Neural cell (in vitro differentiated cells): ENCODE data around the gene UBE2V1. TPM values are rescaled to one million over a fixed set of nuclear protein-coding genes. Genes with fewer than 3 reads are reported as not detected.

ENCODE experiments used
- H2AFZ ChIP-seq: fragments of 200-600, 300-800 bp; sonication (generic), shearing (Covaris generic); 2 replicates; pipeline ENCODE4 v1.6.0; 2014; ENCODE audit warnings: low read depth, mild to moderate bottlenecking, antibody characterized with exemption, low read length, moderate library complexity
- H3F3A ChIP-seq: fragments of 200-600 bp; shearing (Covaris generic); 2 replicates; pipeline ENCODE4 v1.6.1; 2016; ENCODE audit warnings: mild to moderate bottlenecking, moderate library complexity, mixed read lengths, antibody characterized with exemption, low read length; ENCODE audit not compliant: insufficient read depth, poor library complexity, severe bottlenecking
- H3K27ac ChIP-seq: fragments of 200-600, 300-800 bp; sonication (generic), shearing (Covaris generic); 2 replicates; pipeline ENCODE4 v1.5.1; 2014; ENCODE audit warnings: mild to moderate bottlenecking, low read length, moderate library complexity
- H3K27me3 ChIP-seq: fragments of 300-800, 200-600 bp; sonication (generic), shearing (Covaris generic); 2 replicates; pipeline ENCODE4 v1.6.0; 2014; ENCODE audit warnings: mild to moderate bottlenecking, low read depth, low read length, moderate library complexity; ENCODE audit not compliant: insufficient read depth
- H3K36me3 ChIP-seq: fragments of 300-800, 200-600 bp; sonication (generic), shearing (Covaris generic); 2 replicates; pipeline ENCODE4 v1.5.1; 2014; ENCODE audit warnings: mild to moderate bottlenecking, antibody characterized with exemption, low read length, moderate library complexity; ENCODE audit not compliant: insufficient read depth
- H3K4me2 ChIP-seq: fragments of 300-800, 200-600 bp; sonication (generic), shearing (Covaris generic); 2 replicates; pipeline ENCODE4 v1.6.0; 2014; ENCODE audit warnings: mild to moderate bottlenecking, low read length
- H3K4me3 ChIP-seq: fragments of 300-800, 200-600 bp; sonication (generic), shearing (Covaris generic); 2 replicates; pipeline ENCODE4 v1.5.1; 2014; ENCODE audit warnings: mild to moderate bottlenecking, low read length, moderate library complexity
- H3K79me2 ChIP-seq: fragments of 200-600 bp; shearing (Covaris generic); replicated peaks from 2 replicates; pipeline ENCODE4 v1.6.0; 2014; ENCODE audit warnings: mild to moderate bottlenecking, low read length, moderate library complexity; ENCODE audit not compliant: insufficient read depth
- H3K9ac ChIP-seq: fragments of 300-800, 200-600 bp; sonication (generic), shearing (Covaris generic); 2 replicates; pipeline ENCODE4 v1.6.1; 2016; ENCODE audit warnings: mild to moderate bottlenecking, low read length, mixed read lengths
- H3K9me2 ChIP-seq: fragments of 200-600 bp; shearing (Covaris generic); 2 replicates; pipeline ENCODE4 v1.6.1; 2016; ENCODE audit warnings: mild to moderate bottlenecking, low read length, mixed read lengths; ENCODE audit not compliant: insufficient read depth
- H3K9me3 ChIP-seq: fragments of 200-600, 300-800 bp; sonication (generic), shearing (Covaris generic); 2 replicates; pipeline ENCODE4 v1.6.1; 2016; ENCODE audit warnings: mild to moderate bottlenecking, mixed run types, low read length, moderate library complexity, mixed read lengths
- H4K20me1 ChIP-seq: fragments of 200-600 bp; shearing (Covaris generic); 2 replicates; pipeline ENCODE4 v1.6.1; 2016; ENCODE audit warnings: mild to moderate bottlenecking, mixed run types; ENCODE audit not compliant: insufficient read depth
- EP300 ChIP-seq: fragments of 450-650 bp; conservative IDR thresholded peaks from 2 replicates; pipeline ENCODE4 v1.6.1; 2014; ENCODE audit warnings: antibody characterized with exemption, mild to moderate bottlenecking, moderate library complexity; ENCODE audit not compliant: poor library complexity, severe bottlenecking
- EZH2 ChIP-seq: fragments of 200-600, 300-800 bp; shearing (Covaris generic), sonication (generic); IDR thresholded peaks from 2 replicates; pipeline ENCODE4 v1.6.1; 2014; ENCODE audit warnings: antibody characterized with exemption, low read length, borderline replicate concordance, mild to moderate bottlenecking; ENCODE audit not compliant: insufficient read depth, poor library complexity, severe bottlenecking
- MXI1 ChIP-seq: fragments of 450-650 bp; conservative IDR thresholded peaks from 2 replicates; pipeline ENCODE4 v1.6.1; 2014; ENCODE audit warnings: antibody characterized with exemption, mild to moderate bottlenecking; ENCODE audit not compliant: poor library complexity, severe bottlenecking
- POLR2AphosphoS5 ChIP-seq: IDR thresholded peaks from 2 replicates; pipeline ENCODE4 v1.6.1; 2012
- RAD21 ChIP-seq: fragments of 450-650 bp; conservative IDR thresholded peaks from 2 replicates; pipeline ENCODE4 v1.6.1; 2014; ENCODE audit warnings: antibody characterized with exemption, mild to moderate bottlenecking, moderate library complexity
- SMC3 ChIP-seq: fragments of 450-650 bp; conservative IDR thresholded peaks from 2 replicates; pipeline ENCODE4 v1.6.1; 2014; ENCODE audit warnings: antibody characterized with exemption, mild to moderate bottlenecking, moderate library complexity; ENCODE audit not compliant: poor library complexity
- TAF1 ChIP-seq: IDR thresholded peaks from 2 replicates; pipeline ENCODE4 v1.6.1; 2012; ENCODE audit warnings: low read depth
- polyA plus RNA-seq: library from polyadenylated mRNA; depleted of rRNA; stranded (reverse); fragments of >200 nt; gene quantifications from 2 replicates; pipeline ENCODE4 v1.2.3, GENCODE V29; 2014
- TF ChIP-seq, protein P1 (sequence below): IDR thresholded peaks from 2 replicates; pipeline ENCODE4 v1.6.1; 2012; ENCODE audit warnings: borderline replicate concordance
- TF ChIP-seq, protein P2 (sequence below): fragments of 450-650 bp; IDR thresholded peaks from 2 replicates; pipeline ENCODE4 v1.5.1; 2014; ENCODE audit warnings: antibody characterized with exemption, mild to moderate bottlenecking, moderate library complexity; ENCODE audit not compliant: poor library complexity, severe bottlenecking

The UBE2V1 gene
- polyA plus RNA-seq, 1 donor from 2014 or later, result 34.4 TPM

GRCh38 chr20:50052550-50053361 is 60.2 kb downstream of the UBE2V1 start:
- H3K4me3 ChIP-seq, result no peak overlapping the region
- no peaks in the 10 kb centered on the region for H3F3A ChIP-seq

GRCh38 chr20:50050660-50051308 is 62.2 kb downstream of the UBE2V1 start:
- Histone ChIP-seq H3F3A (no peaks in the 10 kb centered on the region), H3K79me2 (no peaks in the 10 kb centered on the region), H3K4me2 (no peak overlapping the region), H3K9me2 (no peaks in the 10 kb centered on the region), H3K9me3 (no peaks in the 10 kb centered on the region), H4K20me1 (no peaks in the 10 kb centered on the region), H3K36me3 (no peaks in the 10 kb centered on the region), H3K27ac (no peak overlapping the region), H3K27me3 (no peaks in the 10 kb centered on the region), H3K4me3 (no peak overlapping the region), H3K9ac (no peak overlapping the region), H2AFZ (no peak overlapping the region)
- no peak for TF ChIP-seq EZH2
- no peak for TF ChIP-seq TAF1
- no peak for TF ChIP-seq MXI1
- TF ChIP-seq EP300, result no peak
- no peak for TF ChIP-seq SMC3
- TF ChIP-seq, protein P1, sequence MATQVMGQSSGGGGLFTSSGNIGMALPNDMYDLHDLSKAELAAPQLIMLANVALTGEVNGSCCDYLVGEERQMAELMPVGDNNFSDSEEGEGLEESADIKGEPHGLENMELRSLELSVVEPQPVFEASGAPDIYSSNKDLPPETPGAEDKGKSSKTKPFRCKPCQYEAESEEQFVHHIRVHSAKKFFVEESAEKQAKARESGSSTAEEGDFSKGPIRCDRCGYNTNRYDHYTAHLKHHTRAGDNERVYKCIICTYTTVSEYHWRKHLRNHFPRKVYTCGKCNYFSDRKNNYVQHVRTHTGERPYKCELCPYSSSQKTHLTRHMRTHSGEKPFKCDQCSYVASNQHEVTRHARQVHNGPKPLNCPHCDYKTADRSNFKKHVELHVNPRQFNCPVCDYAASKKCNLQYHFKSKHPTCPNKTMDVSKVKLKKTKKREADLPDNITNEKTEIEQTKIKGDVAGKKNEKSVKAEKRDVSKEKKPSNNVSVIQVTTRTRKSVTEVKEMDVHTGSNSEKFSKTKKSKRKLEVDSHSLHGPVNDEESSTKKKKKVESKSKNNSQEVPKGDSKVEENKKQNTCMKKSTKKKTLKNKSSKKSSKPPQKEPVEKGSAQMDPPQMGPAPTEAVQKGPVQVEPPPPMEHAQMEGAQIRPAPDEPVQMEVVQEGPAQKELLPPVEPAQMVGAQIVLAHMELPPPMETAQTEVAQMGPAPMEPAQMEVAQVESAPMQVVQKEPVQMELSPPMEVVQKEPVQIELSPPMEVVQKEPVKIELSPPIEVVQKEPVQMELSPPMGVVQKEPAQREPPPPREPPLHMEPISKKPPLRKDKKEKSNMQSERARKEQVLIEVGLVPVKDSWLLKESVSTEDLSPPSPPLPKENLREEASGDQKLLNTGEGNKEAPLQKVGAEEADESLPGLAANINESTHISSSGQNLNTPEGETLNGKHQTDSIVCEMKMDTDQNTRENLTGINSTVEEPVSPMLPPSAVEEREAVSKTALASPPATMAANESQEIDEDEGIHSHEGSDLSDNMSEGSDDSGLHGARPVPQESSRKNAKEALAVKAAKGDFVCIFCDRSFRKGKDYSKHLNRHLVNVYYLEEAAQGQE, result no peak
- TF ChIP-seq, protein P2, sequence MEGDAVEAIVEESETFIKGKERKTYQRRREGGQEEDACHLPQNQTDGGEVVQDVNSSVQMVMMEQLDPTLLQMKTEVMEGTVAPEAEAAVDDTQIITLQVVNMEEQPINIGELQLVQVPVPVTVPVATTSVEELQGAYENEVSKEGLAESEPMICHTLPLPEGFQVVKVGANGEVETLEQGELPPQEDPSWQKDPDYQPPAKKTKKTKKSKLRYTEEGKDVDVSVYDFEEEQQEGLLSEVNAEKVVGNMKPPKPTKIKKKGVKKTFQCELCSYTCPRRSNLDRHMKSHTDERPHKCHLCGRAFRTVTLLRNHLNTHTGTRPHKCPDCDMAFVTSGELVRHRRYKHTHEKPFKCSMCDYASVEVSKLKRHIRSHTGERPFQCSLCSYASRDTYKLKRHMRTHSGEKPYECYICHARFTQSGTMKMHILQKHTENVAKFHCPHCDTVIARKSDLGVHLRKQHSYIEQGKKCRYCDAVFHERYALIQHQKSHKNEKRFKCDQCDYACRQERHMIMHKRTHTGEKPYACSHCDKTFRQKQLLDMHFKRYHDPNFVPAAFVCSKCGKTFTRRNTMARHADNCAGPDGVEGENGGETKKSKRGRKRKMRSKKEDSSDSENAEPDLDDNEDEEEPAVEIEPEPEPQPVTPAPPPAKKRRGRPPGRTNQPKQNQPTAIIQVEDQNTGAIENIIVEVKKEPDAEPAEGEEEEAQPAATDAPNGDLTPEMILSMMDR, result no peak

More at GRCh38 chr20:50052550-50053361, 60.2 kb downstream of the UBE2V1 start:
- H3K4me2 ChIP-seq, result no peak overlapping the region
- H3K27me3 ChIP-seq, result no peaks in the 10 kb centered on the region
- H3K9ac ChIP-seq, result no peak overlapping the region
- H3K9me3 ChIP-seq, result no peaks in the 10 kb centered on the region
- no peaks in the 10 kb centered on the region for H3K9me2 ChIP-seq
- H3K27ac ChIP-seq, result no peak overlapping the region
- H3K79me2 ChIP-seq, result no peaks in the 10 kb centered on the region
- no peaks in the 10 kb centered on the region for H4K20me1 ChIP-seq
- H2AFZ ChIP-seq, result no peak overlapping the region
- TF ChIP-seq, protein P1, result no peak
- TF ChIP-seq EZH2 (no peak), MXI1 (no peak), SMC3 (no peak), TAF1 (no peak), POLR2AphosphoS5 (no peak), RAD21 (no peak), EP300 (no peak)
- TF ChIP-seq, protein P2, result no peak
- no peaks in the 10 kb centered on the region for H3K36me3 ChIP-seq
